RKO (cell line): ENCODE data around the gene POU2AF3.
A peak's percentile ranks its signal among the peaks of the same experiment; 100 is the strongest.

Experiments
- DNase-seq: peaks from one replicate; pipeline ENCODE4 v3.0.0-alpha.2; 2016; ENCODE audit warnings: low spot score

Gene POU2AF3

DNA sequence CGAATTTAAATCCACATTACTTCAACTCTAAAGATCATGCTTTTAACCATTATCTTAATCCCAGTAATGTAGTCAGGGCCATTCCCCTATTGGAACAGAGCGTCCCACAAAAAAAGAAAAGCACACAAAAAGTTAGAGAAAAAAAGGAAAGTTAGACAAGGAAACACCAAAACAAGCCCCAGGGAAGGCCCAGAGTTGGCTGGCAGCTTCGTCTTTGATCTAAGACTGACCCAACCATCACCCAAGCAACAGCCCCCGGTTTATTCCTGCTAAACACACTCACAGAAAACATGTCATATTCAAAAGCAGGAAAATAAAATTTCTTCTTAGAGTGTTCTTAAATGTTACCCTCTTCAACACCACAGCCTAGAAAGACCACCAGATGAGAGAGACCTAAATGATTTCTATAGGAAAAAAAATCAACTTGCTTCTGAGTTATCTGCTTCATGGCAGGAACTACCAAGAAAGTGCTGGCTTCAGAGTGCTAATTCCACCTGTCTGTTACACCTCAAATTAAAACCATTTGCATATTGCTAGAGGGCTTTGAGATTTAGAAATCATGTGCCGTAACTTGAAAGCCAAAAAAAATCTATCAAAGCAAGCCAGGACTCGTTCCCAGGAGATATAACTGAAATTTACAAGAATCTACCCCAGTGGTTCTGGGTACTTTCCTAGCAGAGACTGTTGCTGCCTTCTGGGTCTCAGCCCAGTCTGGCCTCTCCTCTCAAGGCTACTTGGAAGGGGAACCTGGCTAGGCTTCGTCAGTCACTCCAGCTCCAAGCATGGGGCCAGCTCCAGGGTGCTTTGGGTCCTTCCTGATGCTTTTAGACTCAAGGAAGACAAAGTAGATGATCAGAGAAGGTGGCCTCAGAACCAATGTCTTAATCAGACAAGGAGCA, 31.2 kb downstream of the POU2AF3 start:
- DNase-seq: no peak

DNA sequence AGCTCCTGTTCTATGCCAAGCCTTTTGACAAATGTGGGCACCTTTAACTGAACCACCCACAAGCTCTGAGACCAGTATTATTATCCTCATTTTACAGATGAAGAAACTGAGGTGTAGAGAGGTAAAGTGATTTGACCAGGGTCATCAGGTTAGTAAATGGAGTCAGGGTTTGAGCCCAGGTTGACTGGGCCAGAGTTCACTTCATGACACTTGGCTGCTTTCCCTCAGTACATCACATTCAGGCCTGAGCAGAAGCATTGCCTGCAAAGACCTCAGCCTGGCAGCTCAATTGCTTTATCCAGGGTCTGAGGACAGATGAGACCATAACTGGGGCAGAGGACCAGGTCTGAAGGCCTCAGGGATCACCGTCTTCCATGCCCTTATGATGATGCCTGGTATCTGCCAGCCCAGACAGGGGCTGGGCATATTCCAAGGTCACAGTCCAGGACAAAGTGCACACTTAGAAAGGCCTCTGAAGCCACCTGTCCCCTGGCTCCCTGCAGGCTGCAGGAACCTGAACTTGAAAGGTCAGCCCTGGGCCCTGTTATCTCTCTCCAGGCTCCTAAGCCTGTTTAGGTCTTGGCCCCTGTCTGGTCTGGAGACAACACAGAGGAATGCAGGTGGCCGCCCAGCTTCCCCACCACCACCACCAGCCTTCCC, 32.0 kb downstream of the POU2AF3 start:
- no peak for DNase-seq

DNA sequence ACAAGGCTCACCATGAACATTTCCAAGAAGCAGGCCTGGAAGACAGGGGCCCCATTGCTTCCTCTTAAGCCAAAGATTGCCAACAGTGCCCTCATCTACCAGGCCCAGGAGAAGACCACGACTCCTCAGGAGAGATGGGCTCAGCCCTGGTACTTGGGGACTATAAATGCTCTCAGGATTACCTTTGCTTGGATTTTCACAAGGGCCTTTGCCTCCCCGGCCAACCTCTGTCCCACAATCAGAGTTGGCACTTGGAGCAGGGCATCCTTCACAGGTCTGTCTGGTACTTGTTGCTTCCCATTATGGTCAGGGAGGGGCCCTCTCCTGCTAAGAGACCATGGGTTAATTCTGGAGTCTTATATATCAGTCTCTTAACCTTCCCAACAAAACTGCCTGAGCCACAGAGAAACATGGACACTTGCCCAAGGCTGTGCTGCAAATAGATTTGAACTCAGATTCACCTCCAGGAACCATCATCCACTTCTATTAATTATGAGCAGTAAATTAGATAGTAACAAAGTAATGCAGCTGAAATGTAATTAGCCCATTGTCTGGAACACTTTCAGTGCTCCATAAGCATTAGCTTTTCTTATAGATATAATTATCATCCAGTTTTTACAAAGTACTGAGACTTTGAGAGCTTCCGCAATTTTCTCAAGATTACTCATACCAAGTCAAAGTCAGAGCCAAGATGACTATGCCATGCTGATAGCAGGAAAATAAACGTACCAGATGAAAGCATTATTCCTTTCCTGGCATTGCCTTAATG, 33.5 kb downstream of the POU2AF3 start:
- DNase-seq: no peak

DNA sequence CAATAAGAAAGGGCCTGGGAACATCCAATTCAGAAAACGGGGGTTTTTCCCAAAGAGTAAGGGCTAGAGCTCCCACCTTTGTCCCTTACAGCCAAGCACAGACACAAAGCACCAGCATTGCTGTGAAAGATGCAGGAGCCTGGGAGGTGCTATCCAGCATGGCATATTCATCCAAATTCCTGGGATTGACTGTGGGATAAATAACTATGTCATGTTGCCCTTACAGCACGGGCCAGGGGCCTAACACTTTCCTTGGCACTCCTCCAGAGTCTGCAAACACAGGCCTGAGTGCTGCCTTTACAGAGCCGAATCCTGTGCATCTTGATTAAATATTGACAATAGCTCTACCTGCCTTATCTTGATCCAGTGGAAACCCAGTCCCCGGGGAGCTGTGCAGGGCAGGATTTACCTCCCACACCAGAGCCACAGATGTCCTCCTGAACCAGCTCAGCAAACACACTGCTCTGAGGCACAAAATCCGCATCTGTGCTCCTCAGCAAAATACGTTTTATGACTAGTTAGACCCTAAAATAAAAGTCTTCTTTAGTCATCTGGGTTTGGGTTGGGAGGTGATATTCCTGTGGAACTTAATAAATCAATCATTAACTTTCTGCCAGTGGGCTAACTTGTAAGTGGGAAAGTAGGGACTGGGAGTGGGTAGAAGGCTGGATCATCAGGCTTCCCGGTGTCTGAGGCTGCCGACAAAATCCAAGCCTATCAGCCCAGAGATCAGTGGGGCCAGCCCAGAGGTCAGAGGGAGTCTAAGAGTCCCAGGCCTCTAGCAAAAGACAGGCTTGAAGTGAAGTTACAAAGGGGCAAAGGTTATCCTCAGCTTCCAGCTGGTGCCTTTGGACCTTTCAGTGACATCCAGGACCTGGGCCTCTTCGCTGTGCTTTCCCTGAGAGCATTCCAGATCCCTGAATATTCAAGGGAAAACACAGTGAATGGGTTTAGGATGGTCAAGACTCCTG, 36.5 kb downstream of the POU2AF3 start:
- no peak for DNase-seq

DNA sequence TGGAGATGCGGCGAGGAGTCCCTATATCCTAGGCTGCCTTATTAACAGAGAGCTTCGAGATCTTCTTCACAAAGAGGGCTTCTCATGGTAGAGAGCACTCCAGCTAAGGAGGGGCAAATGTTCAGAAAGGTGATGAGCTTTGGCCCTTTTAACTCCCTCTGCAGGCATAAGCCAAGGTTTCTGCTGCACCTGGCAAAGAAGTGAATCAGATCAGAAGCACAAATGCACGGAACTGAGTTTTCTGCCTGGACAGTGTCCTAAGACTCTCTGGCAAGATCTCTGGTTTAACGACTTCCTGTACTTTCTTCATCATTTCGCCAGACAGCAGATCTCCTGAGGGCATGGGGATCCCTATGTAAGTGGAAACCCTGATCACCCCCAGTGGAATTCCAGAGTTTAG, 37.2 kb downstream of the POU2AF3 start:
- DNase-seq: no peak

DNA sequence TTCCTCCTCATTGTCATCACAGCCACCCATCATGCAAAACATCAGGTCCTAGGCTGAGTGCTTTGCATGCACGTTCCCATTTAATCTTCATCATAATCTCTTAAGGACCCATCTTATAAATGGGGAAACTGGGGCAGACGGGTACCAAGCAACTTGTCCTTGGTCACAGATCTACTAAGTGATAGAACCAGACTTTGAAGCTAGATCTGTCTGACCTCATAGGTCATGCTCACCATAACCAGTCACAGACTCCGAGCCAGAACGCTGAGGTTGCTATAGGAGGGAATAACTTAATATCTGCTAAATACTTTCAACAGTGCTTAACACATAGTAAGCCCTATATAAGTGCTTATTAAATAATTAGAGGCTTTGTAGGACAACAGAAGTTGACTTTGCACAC, 37.7 kb downstream of the POU2AF3 start:
- no peak for DNase-seq

DNA sequence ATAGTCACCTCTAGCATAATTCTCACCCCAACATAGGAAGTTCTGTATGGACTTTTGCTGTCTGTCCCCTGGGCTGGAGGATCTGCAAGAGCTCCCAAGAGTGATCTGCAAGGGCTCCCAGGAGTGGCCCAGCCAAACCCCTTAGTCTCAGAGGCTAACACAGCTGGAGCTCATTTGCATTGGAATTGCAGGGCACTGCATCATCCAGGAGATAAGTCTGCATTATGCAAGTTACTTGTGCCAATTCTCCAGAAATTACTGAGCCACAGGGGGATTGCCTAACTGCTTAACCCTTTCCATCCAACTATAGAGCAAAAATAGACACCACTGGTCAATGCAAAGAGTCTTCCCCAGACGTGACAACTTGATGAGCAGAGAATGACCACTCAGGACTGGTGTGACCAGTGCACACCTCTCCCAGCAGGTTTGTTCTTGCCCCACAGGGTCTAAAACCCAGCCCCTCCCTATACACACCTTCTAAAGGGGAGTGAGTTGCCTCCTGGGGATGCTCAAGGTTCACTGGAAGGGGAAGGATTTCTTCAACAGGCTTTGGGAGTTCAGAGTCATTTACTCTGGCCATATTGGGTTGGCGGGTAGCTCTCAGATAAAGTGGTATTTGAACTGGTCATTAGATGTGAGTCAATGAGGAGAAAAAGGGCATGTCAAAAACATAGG, 38.4 kb downstream of the POU2AF3 start:
- no peak for DNase-seq

DNA sequence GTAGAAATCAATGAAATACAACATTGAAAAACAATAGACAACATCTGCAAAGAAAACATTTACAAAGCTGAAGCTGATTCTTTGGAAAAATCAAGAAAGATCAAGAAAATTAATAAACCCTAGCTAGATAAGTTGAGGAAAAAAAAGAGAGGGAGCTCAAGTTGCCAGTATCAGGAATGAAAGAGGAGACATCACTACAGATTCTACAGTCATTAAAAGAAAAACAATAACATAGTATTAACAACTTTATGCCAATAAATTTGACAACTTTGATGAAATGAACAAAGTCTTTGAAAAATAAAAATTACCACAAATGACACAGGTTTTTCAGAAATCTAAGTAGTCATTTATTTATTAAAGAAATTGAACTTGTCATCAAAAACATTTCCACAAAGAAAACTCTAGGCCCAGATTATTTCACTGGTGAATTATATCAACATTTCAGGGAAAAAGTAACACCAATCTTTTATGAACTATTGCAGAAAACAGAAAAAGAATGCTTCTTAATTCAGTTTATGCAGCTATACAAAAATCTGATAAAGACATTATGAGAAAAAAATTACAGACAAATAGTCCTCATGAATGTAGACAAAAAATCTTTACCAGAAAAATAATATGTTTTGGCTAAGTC, 41.5 kb downstream of the POU2AF3 start:
- no peak for DNase-seq

DNA sequence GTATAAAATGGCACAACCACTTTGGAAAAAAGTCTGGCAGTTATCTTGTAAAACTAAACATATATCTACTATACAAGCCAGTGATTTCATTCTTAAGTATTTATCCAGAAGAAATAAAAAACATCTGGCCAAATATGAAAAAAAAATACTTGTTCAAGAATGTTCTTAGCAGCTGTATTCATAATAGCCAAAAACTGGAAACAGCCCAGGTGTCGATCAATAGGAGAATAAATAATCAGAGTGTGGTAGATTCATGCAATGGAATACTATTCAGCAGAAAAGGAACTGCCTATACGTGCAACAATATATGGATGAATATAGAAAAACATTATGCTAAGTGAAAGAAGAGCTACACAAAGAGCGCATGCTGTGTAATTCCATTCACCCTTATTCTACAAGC, 44.0 kb downstream of the POU2AF3 start:
- no peak for DNase-seq

DNA sequence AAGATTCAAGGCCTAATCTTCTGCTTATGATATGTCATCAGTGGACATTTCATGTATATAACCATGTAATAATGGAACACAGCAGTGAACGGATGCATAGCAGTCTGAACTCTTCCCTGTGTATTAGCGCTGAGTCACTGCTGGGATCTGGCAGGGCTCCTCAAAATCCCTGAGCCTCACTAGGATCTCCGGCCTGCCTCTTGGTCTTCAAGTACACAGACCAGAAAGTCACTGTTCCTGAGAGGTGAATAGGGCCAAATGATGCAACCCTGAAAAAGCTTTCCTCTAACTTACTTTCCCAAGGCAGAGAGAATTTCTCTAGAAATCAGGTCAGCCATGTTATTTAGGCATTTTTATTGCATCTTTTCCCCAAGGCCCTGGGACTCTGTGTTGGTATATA, 45.7 kb downstream of the POU2AF3 start:
- DNase-seq: no peak

DNA sequence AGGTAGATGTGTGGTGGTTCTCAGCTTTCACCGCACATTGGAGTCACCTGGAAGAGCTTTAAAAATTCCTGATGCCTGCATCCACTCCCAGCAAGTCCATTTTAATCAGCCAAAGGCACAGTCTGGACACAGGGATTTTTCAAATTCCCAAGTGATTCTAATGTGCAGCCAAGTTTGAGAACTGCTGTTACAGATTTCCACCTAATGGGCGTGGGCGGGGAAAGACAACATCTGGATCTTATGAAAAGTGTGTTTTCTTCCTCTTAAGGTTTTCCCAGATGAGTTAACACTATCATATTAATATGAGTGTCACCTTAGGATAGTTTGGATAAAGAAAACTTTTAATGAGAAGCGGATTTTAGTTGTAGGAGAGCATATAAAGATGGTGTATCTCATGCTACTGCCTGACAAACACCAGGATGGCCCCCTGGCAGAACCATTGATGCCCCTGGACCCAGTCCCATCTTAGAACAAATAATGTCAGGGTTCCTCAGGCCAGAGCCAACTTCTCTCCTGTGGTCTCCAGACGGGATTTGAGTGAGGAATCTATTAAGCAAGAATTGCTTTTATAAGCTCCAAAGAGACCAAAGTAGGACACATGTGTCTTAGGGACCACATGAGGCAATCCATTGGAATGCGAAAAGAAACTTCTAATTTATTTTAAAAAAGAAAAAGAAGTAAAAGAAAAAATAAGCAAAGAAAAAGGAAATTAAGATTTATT, 48.8 kb downstream of the POU2AF3 start:
- no peak for DNase-seq

DNA sequence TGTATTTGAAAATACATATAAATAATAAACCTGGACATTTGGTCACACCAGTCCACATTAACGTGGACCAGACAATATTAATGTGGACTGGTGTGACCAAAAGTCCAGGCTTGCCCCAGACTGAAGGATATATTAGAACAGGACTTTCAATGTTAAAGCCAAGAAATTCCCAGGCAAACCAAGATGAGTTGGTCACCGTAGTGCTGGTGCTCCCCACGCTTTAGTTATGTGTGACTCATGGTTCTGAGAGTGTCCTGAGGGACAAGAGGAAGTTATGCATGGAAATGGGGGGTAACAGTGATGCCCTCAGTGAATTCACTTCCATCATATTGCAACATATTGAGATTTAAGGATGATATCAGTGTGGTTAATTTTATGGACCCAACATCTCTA, 49.4 kb downstream of the POU2AF3 start:
- DNase-seq: peak; percentile 19

DNA sequence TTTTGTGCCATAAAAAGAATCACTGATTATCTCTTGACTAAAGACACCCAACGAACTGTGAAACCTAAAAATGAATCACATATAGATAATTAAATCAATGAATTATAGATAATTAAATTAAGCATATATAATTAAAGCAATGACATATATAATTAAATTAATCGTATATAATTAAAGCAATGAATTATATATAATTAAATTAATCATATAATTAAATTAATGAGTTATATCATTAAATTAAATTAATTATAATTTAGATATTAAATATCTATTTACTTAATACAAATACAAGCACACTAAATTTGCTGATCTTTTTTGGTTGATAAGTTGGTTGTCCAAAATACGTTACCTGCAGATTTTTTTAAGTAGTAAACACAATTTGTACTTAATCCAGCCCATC, 49.8 kb downstream of the POU2AF3 start:
- DNase-seq: no peak

DNA sequence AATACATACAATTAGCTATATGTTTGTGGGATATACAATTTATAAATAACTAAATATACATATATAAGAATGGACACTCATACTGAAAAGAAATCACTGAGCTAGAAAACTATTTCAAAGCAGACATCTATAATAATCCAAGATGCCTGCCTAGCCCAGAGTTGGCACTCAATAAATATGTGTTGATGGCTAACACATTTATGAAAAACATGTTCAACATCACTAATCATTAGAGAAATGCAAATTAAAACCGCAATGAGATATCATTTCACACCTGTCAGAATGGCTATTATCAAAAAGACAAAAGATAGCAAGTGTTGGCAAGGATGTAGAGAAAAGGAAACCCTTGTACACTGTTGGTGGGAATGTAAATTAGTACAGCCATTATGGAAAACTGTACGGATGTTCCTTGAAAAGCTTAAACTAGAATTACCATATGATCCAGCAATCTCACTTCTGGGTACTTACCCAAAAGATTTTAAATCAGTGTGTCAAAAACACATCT, 50.9 kb downstream of the POU2AF3 start:
- DNase-seq: no peak

DNA sequence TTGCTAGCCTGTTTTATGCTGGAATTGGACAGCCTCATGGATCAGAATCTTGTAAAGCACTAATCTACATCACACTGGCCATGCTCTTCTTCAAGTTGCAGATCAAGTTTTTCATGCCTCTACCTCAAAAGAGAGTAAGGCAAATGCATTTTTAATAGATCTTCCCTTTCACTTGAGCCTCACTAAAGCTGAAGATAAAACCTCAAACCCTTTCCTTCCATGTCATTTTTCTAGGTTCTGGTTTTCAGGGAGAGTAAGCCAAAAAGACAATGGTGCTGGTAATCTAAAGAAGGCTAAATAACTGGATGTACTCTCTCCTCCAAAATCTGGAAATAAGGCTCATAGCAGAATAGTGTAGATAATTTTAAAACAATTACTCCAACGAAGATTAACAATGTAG, 52.5 kb downstream of the POU2AF3 start:
- no peak for DNase-seq

DNA sequence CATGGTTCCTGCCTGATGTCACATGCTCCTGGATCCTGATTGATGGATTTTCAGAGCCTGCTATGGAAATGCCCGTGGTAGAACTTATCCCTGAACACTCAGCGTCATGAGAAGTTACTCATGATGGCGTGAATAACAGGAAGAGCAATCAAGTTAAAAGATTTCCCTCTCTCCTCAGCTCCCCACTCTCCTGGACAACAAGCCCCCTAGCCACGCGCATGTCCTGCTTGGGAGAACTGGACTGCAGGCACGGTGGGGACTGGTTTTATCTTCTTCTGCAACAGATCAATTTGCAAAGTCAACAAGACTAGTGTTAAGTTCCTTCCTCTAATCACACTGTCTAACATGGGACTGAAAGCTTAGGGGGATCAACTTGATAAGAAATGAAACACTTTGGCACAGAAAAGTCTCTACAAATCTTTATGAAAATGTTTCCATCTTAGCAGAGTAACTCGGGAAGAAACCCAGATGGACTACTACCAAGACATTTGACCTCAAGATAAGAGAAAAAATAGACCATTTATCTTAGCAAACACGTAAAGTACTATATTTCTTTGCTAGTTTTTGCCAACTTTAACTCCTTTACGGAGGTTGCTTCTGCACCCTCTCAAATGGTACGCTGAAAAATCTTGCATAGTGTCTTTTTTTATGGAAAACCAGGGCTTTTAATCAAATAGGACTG, 53.2 kb downstream of the POU2AF3 start:
- no peak for DNase-seq

DNA sequence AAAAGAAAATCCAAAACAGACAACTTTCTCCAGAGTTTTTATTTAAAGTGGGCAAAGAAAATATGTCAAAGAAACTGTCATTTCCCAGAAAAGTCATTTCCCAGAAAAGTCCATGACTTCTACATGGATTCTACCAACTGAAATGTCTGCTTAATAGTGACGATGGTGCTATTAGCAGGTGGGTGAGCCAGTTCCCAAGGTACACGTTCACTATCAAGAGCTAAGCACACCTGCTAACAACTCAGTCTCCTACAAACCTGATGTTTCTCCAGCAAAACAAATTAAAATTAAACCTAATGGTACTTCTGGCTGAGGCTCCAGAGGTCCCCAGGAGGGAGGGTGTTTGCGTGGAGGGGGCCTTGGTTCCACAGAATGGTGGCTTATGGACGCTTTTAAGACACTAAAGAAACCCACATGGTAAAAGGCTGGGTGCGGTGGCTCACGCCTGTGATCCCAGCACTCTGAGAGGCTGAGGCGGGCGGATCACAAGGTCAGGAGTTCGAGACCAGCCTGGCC, 53.9 kb downstream of the POU2AF3 start:
- DNase-seq: no peak

DNA sequence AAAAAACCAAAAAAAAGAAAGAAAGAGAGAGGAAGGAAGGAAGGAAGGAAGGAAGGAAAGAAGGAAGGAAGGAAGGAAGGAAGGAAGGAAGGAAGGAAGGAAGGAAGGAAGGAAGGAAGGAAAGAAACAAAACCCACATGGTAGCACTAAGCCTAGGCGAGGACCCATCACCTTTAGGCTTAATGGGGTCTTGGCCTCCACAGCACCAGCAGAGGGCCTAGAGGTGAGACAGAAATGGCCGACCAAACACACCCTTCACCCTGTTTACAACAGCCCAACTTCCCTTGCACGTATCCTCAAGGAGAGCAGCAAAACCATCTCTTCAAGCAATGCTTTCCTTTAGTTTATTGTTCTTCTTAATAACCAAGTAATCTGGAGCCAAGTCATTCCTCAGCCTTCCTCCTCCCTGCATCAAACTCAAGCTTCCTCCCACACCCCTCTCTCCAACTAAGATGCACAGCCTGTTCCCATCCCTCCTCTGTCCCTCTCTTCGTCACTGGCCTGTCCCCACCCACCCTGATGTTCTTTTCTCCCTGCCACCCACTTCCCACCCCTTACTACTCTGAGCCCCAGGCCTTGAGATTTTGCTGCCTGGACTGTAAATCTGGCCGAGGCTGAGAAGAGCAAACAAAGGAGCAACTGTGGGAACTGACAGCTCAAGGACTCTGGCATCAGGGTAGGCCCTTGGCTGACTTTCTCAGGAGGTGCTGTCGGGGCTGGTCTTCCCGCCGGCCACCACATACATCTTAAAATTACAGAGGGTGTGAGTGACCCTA, 54.8 kb downstream of the POU2AF3 start:
- no peak for DNase-seq
